Stimulated activated CD8-positive, alpha-beta memory T cell treated with anti-CD3 and anti-CD28 coated beads, Interleukin-7, amount 100 ng/mL, for 4 hours (primary cell): ENCODE data around the gene NTM.

Experiments used
- DNase-seq, 2 donors: peaks; one replicate each; pipeline ENCODE4 v3.0.0-alpha.2; 2020; ENCODE audit warnings: low read depth in 2 of 2

Gene NTM

GRCh38 chr11:131767421-131767820 lies 397.0 kb downstream of the NTM start:
- no peak for DNase-seq

- DNase-seq: no peak
Measured at GRCh38 chr11:131770801-131771200, 400.4 kb downstream of the NTM start.

- no peak for DNase-seq
Measured at GRCh38 chr11:131771471-131771870, 401.1 kb downstream of the NTM start.

GRCh38 chr11:131773626-131774025 lies 403.2 kb downstream of the NTM start:
- no peak for DNase-seq

GRCh38 chr11:131776211-131776610 lies 405.8 kb downstream of the NTM start:
- DNase-seq: no peak

GRCh38 chr11:131785801-131786200 lies 415.4 kb downstream of the NTM start:
- DNase-seq: no peak

GRCh38 chr11:131787119-131787518 lies 416.7 kb downstream of the NTM start:
- DNase-seq: no peak

GRCh38 chr11:131790586-131790985 lies 420.2 kb downstream of the NTM start:
- DNase-seq: no peak

- no peak for DNase-seq
Measured at GRCh38 chr11:131792243-131792642, 421.8 kb downstream of the NTM start.

GRCh38 chr11:131796089-131796488 lies 425.7 kb downstream of the NTM start:
- no peak for DNase-seq

- no peak for DNase-seq
Measured at GRCh38 chr11:131796541-131796940, 426.1 kb downstream of the NTM start.

GRCh38 chr11:131800452-131800851 lies 430.0 kb downstream of the NTM start:
- no peak for DNase-seq

GRCh38 chr11:131802440-131803115 lies 432.2 kb downstream of the NTM start:
- DNase-seq: no peak

- DNase-seq: no peak
Measured at GRCh38 chr11:131807876-131808275, 437.5 kb downstream of the NTM start.

- no peak for DNase-seq
Measured at GRCh38 chr11:131808470-131808869, 438.1 kb downstream of the NTM start.

- DNase-seq: no peak
Measured at GRCh38 chr11:131809203-131809918, 438.9 kb downstream of the NTM start.

- no peak for DNase-seq
Measured at GRCh38 chr11:131810541-131810940, 440.1 kb downstream of the NTM start.

GRCh38 chr11:131811383-131811782 lies 441.0 kb downstream of the NTM start:
- no peak for DNase-seq

- no peak for DNase-seq
Measured at GRCh38 chr11:131814108-131814507, 443.7 kb downstream of the NTM start.

- DNase-seq: no peak
Measured at GRCh38 chr11:131815590-131815989, 445.2 kb downstream of the NTM start.

GRCh38 chr11:131816051-131816450 lies 445.6 kb downstream of the NTM start:
- DNase-seq: no peak

GRCh38 chr11:131817687-131818188 lies 447.3 kb downstream of the NTM start:
- no peak for DNase-seq

- no peak for DNase-seq
Measured at GRCh38 chr11:131819865-131820264, 449.4 kb downstream of the NTM start.
